Transverse colon (tissue), 4 donors: ENCODE results near the gene FMO4.

Experiments
- POLR2A ChIP-seq: fragments of 450-650 bp; IDR thresholded peaks from one replicate; pipeline ENCODE4 v1.6.1; 2016; ENCODE audit warnings: antibody characterized with exemption, mild to moderate bottlenecking, moderate library complexity
- POLR2AphosphoS5 ChIP-seq, 3 donors: sonication (generic); formaldehyde crosslinking; IDR thresholded peaks; one replicate each; pipeline ENCODE4 v1.6.1; 2016; ENCODE audit warnings: antibody characterized with exemption in 3 of 3
- TF ChIP-seq, protein P1 (sequence below), 5 experiments: fragments of 200-600 bp in 3 of 5; fragments of 450-650 bp in 2 of 5; sonication (generic) in 3 of 5; IDR thresholded peaks; 1 replicate in 2 of 5; 2 replicates in 3 of 5; pipeline ENCODE4 v1.5.1; 2016 to 2017; ENCODE audit warnings: antibody characterized with exemption in 5 of 5, inconsistent platforms in 3 of 5, mild to moderate bottlenecking in 2 of 5, moderate library complexity in 1 of 5

DNA sequence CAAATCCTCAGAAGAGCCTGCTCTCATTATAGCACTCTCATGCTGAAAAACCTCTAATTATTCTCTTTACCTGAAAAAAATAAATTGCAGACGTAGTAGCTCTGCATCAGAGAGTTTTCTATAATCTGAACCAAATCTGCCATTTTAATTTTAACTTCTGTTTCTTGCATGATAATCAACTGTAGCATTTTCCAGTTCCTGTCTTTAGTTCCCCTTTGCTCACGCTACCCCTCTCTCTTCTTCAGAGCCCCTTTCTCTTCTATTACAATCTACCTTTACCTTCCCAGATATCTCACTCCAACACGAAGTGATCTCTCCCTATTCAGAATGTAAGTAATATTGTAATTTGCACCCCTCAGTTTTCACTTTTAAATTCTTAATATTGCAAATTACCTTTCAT, 34.3 kb upstream of the FMO4 start:
- TF ChIP-seq, protein P1, sequence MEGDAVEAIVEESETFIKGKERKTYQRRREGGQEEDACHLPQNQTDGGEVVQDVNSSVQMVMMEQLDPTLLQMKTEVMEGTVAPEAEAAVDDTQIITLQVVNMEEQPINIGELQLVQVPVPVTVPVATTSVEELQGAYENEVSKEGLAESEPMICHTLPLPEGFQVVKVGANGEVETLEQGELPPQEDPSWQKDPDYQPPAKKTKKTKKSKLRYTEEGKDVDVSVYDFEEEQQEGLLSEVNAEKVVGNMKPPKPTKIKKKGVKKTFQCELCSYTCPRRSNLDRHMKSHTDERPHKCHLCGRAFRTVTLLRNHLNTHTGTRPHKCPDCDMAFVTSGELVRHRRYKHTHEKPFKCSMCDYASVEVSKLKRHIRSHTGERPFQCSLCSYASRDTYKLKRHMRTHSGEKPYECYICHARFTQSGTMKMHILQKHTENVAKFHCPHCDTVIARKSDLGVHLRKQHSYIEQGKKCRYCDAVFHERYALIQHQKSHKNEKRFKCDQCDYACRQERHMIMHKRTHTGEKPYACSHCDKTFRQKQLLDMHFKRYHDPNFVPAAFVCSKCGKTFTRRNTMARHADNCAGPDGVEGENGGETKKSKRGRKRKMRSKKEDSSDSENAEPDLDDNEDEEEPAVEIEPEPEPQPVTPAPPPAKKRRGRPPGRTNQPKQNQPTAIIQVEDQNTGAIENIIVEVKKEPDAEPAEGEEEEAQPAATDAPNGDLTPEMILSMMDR (IDR thresholded peaks at IDR 0.05) = no peak
- TF ChIP-seq POLR2AphosphoS5 (IDR thresholded peaks at IDR 0.05) (no peak), POLR2A (no peak)
